Measurements from ENCODE around the gene FBXL13.

- TF ChIP-seq POLR2A (IDR thresholded peaks at IDR 0.05) (no peak), CTCF (IDR thresholded peaks at IDR 0.05) (no peak)
These were observed 205.4 kb downstream of the FBXL13 start for GRCh38 chr7:102869195-102869594.
